Right lung (tissue), 5 donors: Measurements from ENCODE around the gene ARCN1. TPM values are rescaled to one million over a fixed set of nuclear protein-coding genes. Genes with fewer than 3 reads are reported as not detected.
A peak's percentile ranks its signal among the peaks of the same experiment; 100 is the strongest.
"Not testable (repeated sequence)": the region's sequence is repeated elsewhere in the genome, so short reads cannot be mapped to it uniquely, and the experiment has no call there.

Source experiments
- DNase-seq, 2 donors: peaks; one replicate each; pipeline ENCODE4 v3.0.0-alpha.2; 2013
- polyA plus RNA-seq, 5 donors: library from polyadenylated mRNA; unstranded; fragments of 120-200 nt; gene quantifications; one replicate each; pipeline versions ENCODE4 v1.2.1 to v1.2.3, GENCODE V29; 2013; ENCODE audit warnings: inconsistent platforms in 1 of 5, low replicate concordance in 1 of 5; ENCODE audit not compliant: insufficient read length in 5 of 5, insufficient read depth in 1 of 5

The ARCN1 gene
- polyA plus RNA-seq, 5 donors, result 153 to 171 (median 167) TPM

DNA sequence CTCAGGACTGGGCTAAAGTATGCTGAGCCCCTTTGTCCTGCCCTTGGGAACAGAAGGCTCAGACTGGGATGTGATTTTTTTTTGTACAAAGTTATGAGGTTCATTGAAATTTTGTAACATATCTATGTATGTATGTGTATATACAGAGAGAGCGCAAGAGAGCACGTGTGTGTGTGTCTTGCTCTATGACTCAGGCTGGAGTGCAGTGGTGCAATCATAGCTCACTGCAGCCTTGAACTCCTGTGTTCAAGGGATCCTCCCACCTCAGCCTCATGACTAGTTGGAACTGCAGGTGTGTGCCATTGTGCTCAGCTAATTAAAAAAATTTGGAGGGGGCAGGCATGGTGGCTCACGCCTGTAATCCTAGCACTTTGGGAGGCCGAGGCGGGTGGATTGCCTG lies 35.5 kb upstream of the ARCN1 start:
- no peak for DNase-seq

DNA sequence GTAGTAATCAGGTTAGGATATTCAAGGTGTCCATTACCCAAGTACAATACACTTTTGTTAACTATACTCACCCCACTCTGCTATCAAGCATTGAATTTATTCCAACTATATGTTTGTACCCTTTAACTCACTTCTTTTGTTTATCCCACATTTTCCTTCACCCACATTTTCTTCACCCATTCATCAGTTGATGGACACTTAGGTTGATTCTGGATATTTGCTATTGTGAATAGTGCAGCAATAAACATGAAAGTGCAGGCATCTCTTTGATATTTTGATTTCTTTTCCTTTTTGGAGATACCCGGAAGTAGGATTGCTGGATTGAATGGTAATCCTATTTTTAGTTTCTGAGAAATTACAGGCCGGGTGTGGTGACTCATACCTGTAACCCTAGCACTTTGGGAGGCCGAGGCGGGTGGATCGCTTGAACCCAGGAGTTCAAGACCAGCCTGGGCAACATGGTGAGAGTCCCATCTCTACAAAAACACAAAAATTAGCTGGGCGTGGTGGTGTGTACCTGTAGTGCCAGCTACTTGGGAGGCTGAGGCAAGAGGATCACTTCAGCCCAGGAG lies 34.7 kb upstream of the ARCN1 start:
- no peak for DNase-seq

DNA sequence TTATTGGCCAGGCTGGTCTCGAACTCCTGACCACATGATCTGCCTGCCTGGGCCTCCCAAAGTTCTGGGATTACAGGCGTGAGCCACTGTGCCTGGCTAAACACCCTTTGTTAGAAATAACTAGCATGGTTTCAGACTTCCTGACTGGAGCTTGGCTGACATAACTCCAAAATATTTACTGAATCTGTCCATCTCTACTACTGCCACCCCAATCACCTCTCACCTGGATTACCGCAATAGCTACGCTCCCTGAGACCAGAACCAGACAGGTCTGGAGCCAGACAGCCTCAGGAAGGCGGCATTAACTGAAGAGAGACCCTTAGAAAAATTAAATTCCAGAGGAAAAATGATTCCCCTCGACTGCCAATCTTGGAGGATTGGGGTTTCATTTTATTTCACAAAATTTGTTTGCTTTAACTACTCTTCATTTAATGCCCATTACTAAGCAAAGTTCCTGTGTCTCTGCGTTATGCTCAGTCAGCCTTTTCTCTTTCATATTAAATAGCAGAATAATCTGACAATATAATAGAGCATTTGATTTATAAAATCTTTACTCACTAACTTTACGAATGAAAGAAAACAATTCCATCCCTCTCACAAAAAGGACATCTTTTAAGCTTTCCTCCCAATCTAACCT lies 28.1 kb upstream of the ARCN1 start:
- no peak for DNase-seq

DNA sequence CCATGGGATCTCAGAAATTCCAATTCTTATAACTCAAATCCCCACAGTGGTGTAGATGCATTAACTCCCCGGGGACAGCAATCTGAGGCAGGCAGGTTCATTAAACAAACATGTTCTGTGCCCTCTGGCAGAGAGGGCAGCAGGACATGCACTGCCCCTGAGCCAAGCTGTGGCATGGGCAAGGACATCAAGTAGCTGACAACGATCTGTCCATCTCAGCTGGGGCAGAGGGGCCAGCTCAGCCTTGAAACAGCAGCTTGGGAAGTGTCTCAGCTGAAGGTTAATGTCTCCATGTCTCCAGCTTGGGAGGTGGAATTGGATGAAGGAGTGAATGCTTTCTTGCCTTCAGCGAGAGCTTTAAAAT lies 27.6 kb upstream of the ARCN1 start:
- DNase-seq, result no peak

DNA sequence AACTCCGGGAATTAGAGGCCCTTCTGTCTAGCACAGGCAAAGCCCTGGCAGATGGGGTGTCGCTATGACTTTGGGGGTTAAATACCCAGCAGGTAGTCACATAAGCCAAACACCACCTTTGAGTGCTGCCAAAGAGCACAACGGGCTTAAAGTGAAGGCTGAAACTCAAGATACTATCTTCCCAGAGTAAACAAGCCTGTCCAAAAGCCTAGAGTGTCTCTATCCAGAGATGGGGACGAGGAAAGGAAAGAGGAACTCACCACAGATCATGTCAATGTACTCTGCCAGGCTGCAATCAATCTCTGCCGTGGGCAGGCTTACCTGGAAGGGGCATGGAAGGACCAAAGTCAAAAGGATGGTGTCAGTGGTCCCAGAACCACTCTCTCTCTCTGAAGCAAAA lies 26.7 kb upstream of the ARCN1 start:
- DNase-seq, result no peak

DNA sequence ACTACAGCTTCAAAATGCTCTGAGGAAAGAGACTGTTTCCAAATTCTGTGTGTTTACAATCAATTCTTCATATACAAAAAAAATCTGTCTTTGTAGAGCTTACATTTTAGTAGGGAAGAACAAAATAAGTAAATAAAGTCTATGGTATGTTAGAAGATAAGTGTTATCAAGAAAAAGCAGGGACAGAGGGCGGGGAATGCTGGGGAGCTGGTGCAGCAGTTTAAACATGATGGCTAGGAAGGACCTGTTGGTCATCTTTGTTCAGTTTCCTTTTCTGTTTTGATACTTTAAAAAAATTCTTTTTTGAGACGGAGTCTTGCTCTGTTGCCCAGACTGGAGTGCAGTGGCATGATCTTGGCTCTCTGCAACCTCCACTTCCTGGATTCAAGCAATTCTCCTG lies 25.1 kb upstream of the ARCN1 start:
- no peak for DNase-seq

DNA sequence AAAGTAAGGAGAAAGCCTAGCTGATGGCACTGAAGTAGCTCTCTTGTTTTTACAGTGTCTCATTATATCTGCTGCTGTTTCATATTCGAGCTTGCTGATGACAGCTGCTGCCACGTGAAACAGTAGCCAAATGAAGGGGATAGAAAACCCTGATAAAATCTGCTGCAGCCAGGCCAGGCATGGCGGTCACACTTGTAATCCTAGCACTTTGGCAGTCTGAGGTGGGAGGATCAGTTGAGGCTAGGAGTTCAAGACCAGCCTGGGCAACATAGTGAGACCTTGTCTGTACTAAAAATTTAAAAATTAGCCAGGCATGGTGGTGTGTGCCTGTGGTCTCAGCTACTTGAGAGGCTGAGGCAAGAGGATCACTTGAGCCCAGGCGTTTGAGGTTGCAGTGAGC lies 19.9 kb upstream of the ARCN1 start:
- no peak for DNase-seq

DNA sequence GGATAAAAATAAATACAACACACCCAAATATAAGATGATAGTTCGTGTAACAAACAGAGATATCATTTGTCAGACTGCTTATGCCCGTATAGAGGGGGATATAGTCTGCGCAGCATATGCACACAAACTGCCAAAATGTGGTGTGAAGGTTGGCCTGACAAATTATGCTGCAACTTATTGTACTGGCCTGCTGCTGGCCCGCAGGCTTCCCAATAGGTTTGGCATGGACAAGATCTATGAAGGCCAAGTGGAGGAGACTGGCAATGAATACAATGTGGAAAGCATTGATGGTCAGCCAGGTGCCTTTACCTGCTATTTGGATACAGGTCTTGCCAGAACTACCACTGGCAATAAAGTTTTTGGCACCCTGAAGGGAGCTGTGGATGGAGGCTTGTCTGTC lies 11.4 kb upstream of the ARCN1 start:
- DNase-seq, result no peak

DNA sequence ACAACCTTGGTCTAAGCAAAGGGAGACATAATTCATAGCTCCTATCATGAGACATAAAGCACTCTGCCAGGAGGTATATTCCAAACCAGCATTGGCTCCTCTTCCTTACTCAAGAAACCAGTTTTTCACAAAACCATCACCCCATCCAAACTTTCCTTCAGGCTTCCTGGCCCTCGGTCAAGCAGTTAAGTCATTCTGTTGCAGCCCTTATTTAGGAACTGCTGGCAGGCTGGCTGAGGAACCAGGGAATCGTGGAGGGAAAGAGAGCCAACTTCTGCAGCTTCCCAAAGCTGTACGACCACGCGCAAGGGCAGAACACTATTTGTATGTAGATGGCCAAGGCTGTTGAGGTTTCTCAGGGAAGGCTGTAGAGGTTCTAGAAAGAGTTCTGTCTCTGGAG lies 7.2 kb upstream of the ARCN1 start:
- peak; percentile 14 to 30 for DNase-seq

DNA sequence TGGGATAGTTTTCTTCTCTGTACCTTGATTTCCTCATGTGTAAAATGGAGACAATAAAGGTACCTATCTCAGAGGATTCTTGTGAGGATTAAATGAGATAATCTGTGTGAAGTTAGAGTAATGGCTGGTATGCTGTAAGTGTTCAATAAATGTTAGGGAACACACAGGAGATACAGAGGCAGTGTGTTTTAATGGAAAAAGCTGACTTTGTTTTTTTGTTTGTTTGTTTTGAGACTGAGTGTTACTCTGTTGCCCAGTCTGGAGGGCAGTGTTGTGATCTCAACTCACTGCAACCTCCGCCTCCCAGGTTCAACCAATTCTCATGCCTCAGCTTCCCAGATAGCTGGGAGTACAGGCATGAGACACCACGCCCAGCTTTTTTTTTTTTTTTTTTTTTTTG lies 2.5 kb upstream of the ARCN1 start:
- DNase-seq, result no peak

DNA sequence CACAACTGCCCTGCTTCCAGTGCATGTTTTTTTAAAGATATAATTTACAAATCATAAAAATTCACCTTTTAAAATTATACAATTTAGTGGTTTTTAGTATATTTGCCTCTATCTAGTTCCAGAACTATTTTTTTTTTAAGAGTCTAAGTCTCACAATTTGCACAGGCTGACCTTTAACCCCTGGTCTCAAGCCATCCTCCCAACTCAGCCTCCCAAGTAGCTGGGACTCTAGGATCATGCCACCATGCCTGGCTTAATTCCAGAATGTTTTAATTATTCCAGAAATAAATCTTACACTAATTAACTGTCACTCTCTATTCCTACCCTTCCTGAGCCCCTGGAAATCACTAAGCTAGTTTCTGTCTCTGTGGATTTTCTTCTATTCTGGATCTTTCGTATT lies 1.4 kb upstream of the ARCN1 start:
- DNase-seq, result no peak

DNA sequence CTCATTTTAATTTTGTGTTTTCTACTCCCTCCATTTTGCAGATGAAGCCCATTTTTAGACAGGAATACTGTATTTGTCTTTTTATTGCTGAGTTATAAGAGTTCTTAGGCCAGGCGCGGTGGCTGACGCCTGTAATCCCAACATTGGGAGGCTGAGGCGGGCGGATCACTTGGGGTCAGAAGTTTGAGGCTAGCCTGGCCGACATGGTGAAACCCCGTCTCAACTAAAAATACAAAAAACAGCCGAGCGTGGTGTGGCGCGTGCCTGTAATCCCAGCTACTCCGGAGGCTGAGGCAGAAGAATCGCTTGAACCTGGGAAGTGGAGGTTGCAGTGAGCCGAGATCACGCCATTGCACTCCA lies 528 bp upstream of the ARCN1 start:
- DNase-seq, result peak in 1 of 2 donors; percentile 8

DNA sequence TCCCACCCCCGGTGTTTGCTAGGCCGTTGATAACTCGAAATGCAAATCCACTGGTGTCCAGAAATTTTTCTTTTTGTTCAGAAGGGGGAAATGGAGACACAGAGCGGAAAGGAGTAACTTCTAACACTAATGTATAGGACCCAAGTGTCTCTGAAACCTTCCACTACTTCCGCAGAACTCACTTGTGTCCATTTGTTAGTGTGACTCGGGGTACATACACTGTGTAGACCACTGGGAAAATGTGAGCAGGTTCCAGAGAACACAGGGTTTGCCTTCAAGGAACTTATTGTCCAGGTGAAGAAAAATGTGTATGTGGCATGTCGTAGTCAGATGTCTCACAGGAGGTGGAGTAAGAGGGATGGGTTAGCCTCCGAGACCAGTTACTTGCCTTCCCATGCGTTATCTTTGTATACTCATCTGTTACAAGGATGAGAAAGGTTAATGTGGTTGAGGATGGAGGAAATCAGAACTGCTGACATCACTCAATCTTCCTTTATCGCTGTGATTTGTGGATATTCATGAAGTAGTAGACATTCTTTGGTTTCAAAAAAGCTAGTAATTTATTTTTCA lies 857 bp downstream of the ARCN1 start:
- DNase-seq, result peak in 1 of 2 donors; percentile 13

DNA sequence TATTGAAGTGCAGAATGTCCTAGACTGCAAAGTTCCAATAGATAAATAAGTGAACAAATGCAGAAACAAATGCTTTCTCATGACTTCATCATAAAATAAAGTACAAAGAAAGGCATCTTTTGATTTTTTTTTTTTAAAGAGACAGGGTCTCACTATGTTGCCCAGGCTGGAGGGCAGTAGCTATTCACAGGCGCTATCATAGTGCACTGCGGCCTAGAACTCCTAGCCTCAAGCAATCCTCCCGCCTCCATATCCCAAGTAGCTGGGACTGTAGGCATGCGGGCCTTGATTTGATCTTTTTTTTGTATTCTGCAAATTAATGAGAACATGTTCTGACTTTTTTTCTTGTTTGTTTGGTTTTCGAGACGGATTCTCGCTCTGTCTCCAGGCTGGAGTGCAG lies 2.4 kb downstream of the ARCN1 start:
- no peak for DNase-seq

DNA sequence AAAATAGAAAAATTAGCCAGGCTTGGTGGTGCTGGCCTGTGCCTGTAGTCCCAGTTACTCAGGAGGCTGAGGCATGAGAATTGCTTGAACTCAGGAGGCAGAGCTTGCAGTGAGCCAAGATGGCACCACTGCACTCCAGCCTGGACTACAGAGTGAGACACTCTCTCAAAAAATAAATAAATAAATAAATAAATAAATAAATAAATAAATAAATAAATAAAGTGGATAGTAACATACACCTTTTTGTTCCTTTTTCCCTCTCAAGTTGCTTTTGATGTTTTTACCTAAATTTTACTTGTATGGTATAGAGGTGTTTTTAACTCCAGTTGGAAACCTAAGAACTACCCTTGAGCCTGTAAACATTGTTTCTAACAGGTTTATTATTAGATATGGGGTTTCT lies 5.8 kb downstream of the ARCN1 start:
- DNase-seq, result not testable (repeated sequence)

DNA sequence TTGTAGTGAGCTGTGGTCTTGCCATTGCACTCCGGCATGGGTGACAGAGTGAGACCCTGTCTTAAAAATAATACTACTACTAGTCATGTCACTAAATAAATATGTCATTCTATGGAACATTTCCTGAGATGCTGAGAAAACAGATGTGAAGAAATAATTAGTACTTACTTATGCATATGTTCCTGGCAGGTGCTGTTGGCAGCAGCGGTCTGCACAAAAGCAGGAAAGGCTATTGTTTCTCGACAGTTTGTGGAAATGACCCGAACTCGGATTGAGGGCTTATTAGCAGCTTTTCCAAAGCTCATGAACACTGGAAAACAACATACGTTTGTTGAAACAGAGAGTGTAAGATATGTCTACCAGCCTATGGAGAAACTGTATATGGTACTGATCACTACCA lies 8.8 kb downstream of the ARCN1 start:
- DNase-seq, result no peak

DNA sequence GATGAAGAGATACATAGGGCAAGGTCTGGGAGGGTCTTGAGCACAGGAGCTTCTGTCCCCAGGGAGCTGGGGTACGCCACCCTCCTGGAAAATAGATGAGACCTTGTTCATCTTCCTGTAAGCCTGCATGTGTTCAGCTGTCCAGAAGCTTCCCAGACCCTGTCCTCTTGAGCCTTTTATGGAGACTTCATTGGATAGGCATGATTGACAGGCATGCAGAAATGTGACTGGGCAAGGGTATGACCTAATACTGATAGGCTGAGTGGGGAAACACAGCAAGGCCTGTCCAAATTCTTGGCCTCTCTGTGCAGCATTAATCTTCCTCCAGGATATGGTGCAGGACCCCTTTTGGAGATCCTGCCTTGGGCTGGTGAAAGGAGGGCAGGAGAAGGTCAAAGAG lies 15.7 kb downstream of the ARCN1 start:
- no peak for DNase-seq

DNA sequence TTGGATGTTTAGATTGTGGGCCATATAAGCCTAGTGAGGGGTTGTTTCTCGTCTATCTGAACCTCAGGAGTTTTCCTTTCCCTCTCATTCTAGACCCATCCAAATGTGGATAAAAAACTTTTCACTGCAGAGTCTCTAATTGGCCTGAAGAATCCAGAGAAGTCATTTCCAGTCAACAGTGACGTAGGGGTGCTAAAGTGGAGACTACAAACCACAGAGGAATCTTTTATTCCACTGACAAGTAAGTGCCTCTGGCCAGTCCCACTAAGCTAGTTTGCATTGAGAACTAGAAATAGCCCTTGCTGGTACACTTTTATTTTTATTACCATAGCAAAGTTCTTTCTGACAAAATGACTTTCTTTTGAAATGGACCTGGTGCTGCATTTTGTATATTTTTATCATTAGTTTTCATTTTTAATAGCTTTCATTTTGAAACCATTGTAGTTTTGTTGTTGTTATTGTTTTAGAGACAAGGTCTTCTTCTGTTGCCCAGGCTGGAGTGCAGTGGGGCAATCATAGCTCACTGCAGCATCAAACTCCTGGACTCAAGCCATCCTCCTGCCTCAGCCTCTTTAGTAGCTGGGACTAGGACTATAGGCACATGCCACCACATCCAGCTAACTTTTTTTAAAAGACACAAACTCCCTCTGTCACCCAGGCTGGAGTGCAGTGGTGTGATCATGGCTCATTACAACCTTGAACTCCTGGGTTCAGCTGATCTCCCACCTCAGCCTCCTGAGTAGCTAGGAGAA lies 20.6 kb downstream of the ARCN1 start:
- DNase-seq, result no peak

DNA sequence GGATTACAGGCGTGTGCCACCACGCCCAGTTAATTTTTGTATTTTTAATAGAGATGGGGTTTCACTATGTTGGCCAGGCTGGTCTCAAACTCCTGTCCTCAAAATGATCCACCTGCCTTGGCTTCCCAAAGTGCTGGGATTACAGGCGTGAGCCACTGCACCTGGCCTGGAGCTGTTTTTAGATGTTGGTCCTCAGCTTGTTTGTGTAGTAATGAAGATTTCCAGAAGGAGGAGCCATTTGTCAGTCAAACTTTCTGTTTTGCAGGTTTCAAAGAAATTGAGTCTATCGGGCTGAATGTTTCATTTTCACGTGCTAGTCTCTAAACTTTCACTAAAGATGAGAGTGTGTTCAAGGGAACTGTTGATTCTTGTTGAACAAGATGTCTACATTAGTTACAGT lies 22.8 kb downstream of the ARCN1 start:
- not testable (repeated sequence) for DNase-seq

DNA sequence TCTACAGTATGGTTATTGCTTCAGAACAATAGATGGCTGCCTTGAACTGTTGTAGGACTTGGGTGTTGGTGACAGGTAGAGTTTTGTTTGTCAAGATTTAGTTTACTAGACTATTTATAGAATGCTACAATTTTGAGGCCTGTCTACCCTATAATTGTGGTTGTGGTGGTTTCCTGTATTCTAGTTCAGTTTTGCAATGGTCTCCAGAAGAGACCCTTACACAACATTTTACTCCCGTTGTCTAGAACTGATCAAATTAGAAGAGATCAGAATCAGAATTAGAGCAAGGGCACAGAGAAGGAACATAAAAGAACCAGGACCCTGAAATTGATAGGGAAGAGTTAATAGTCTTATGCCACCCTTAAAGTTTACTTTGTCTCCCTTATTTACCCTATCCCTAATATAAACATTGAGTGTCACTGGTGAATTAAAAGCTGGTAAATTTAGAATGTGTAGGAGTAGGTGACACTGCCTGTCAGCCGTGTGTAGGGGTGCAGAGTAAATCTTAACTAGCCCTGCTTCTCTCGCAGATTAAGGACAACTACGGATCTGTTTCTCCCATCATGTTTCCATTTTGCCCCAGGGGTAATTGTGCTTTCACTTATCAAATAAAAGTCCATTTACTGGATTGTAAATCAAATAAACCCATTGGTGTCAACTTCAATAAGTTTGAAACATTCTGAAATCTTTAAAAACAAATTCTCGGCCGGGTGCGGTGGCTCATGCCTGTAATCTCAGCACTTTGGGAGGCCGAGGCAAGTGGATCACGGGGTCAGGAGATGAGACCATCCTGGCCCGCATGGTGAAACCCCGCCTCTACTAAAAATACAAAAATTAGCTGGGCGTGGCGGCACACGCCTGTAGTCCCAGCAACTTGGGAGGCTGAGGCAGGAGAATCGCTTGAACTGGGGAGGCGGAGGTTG lies 24.3 kb downstream of the ARCN1 start:
- DNase-seq, result no peak

DNA sequence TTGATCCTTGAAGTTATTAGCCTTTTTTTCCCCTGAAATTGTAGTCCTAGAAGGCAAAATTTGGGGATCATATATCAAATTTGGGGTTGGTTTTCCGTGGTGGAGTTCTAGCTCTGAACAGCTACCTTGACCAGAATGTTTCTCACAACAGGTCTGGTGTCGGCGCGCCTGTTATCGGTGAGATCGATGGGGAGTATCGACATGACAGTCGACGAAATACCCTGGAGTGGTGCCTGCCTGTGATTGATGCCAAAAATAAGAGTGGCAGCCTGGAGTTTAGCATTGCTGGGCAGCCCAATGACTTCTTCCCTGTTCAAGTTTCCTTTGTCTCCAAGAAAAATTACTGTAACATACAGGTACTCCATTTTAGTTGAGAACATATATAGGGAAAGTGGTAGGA lies 25.3 kb downstream of the ARCN1 start:
- no peak for DNase-seq

DNA sequence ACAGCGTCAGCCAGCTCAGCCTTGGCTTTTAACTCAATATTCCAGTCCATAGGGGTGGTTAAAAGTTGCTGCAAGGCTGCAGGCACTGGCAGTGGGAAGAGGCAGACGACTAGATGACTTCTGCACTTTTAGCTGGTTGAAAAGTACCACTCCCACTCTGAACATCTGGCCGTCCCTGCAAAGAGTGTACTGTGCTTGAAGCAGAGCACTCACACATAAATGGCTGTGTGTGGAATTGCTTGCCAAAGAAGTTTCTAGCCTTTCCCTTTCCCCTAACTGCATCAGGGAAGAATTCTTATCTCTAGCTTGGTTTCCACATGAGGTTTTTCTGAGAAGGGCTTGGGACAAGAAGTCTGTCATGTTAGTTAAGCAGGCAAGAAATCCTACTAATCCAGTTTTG lies 30.1 kb downstream of the ARCN1 start:
- no peak for DNase-seq
